GM19351 (cell line): Measurements from ENCODE around the gene SLC22A23.

ENCODE experiments used
- ATAC-seq: cut with Tn5 transposase; IDR thresholded peaks from one replicate; pipeline ENCODE4 v1.9.1; 2021; ENCODE audit warnings: mild to moderate bottlenecking, moderate library complexity; ENCODE audit not compliant: unreplicated experiment

The SLC22A23 gene

GRCh38 chr6:3276174-3277167 lies 180.4 kb downstream of the SLC22A23 start:
- ATAC-seq, result no peak

- ATAC-seq, result no peak
Measured at GRCh38 chr6:3273707-3274521, 182.9 kb downstream of the SLC22A23 start.

GRCh38 chr6:3272911-3273547 lies 183.8 kb downstream of the SLC22A23 start:
- ATAC-seq, result no peak

GRCh38 chr6:3271756-3272155 lies 185.1 kb downstream of the SLC22A23 start:
- ATAC-seq, result no peak

- no peak for ATAC-seq
Measured at GRCh38 chr6:3270258-3270657, 186.6 kb downstream of the SLC22A23 start.

- ATAC-seq, result no peak
Measured at GRCh38 chr6:3269281-3269975, 187.4 kb downstream of the SLC22A23 start.

GRCh38 chr6:3268680-3269079 lies 188.2 kb downstream of the SLC22A23 start:
- no peak for ATAC-seq

GRCh38 chr6:3267162-3267561 lies 189.7 kb downstream of the SLC22A23 start:
- no peak for ATAC-seq

GRCh38 chr6:3266170-3266569 lies 190.7 kb downstream of the SLC22A23 start:
- no peak for ATAC-seq

GRCh38 chr6:3265671-3266070 lies 191.2 kb downstream of the SLC22A23 start:
- no peak for ATAC-seq

- ATAC-seq, result no peak
Measured at GRCh38 chr6:3264356-3264755, 192.5 kb downstream of the SLC22A23 start.

GRCh38 chr6:3263096-3263495 lies 193.8 kb downstream of the SLC22A23 start:
- no peak for ATAC-seq

- no peak for ATAC-seq
Measured at GRCh38 chr6:3261921-3262320, 194.9 kb downstream of the SLC22A23 start.

GRCh38 chr6:3261518-3261820 lies 195.4 kb downstream of the SLC22A23 start:
- ATAC-seq, result no peak

GRCh38 chr6:3260772-3261517 lies 195.9 kb downstream of the SLC22A23 start:
- no peak for ATAC-seq

- ATAC-seq, result no peak
Measured at GRCh38 chr6:3260296-3260695, 196.6 kb downstream of the SLC22A23 start.

- peak; percentile 36 for ATAC-seq
Measured at GRCh38 chr6:3259491-3259958, 197.3 kb downstream of the SLC22A23 start.

- peak; percentile 74 for ATAC-seq
Measured at GRCh38 chr6:3258720-3259490, 197.9 kb downstream of the SLC22A23 start, which contains the start of gene PSMG4. Gene PSMG4, plus strand, starts transcription at chr6:3258947. Its CDS starts 76 bp downstream, at chr6:3259023.

GRCh38 chr6:3258201-3258600 lies 198.6 kb downstream of the SLC22A23 start:
- no peak for ATAC-seq
